Glomerular visceral epithelial cell (primary cell): ENCODE measurements around the gene PIAS1.
"Not testable (repeated sequence)": the region's sequence is repeated elsewhere in the genome, so short reads cannot be mapped to it uniquely, and the experiment has no call there.

Experiments used
- DNase-seq: peaks from one replicate; pipeline ENCODE4 v3.0.0-alpha.2; 2016; ENCODE audit errors: extremely low spot score

PIAS1 gene

GRCh38 chr15:68218331-68218730, 164.2 kb downstream of the PIAS1 start:
- DNase-seq, result no peak

- no peak for DNase-seq
Measured at GRCh38 chr15:68218847-68219798, 165.0 kb downstream of the PIAS1 start.

GRCh38 chr15:68220489-68220888, 166.4 kb downstream of the PIAS1 start:
- no peak for DNase-seq

- no peak for DNase-seq
Measured at GRCh38 chr15:68220967-68221366, 166.9 kb downstream of the PIAS1 start.

GRCh38 chr15:68221530-68222431, 167.7 kb downstream of the PIAS1 start:
- not testable (repeated sequence) for DNase-seq

GRCh38 chr15:68222432-68222743, 168.3 kb downstream of the PIAS1 start:
- DNase-seq, result not testable (repeated sequence)

- no peak for DNase-seq
Measured at GRCh38 chr15:68223171-68223570, 169.1 kb downstream of the PIAS1 start.

- DNase-seq, result no peak
Measured at GRCh38 chr15:68224108-68224507, 170.0 kb downstream of the PIAS1 start.

GRCh38 chr15:68224546-68225250, 170.6 kb downstream of the PIAS1 start:
- DNase-seq, result peak; percentile 22

GRCh38 chr15:68225442-68225841, 171.3 kb downstream of the PIAS1 start:
- DNase-seq, result not testable (repeated sequence)

GRCh38 chr15:68227643-68228142, 173.6 kb downstream of the PIAS1 start:
- DNase-seq, result no peak

- DNase-seq, result peak; percentile 27
Measured at GRCh38 chr15:68228143-68228970, 174.2 kb downstream of the PIAS1 start.

GRCh38 chr15:68228971-68229385, 174.9 kb downstream of the PIAS1 start:
- DNase-seq, result no peak

GRCh38 chr15:68229386-68230156, 175.5 kb downstream of the PIAS1 start, which contains the start of gene CLN6:
Gene CLN6 (minus strand): TSS chr15:68229728. CDS start chr15:68229584, 144 bp downstream.
- peak; percentile 87 for DNase-seq

- peak; percentile 26 for DNase-seq
Measured at GRCh38 chr15:68230157-68231100, 176.3 kb downstream of the PIAS1 start.

- no peak for DNase-seq
Measured at GRCh38 chr15:68231102-68231818, 177.1 kb downstream of the PIAS1 start.

GRCh38 chr15:68232449-68232848, 178.3 kb downstream of the PIAS1 start:
- DNase-seq, result no peak

GRCh38 chr15:68232937-68233336, 178.8 kb downstream of the PIAS1 start:
- DNase-seq, result no peak
